K562 (cell line): ENCODE measurements around the gene HNRNPF. TPM values are rescaled to one million over a fixed set of nuclear protein-coding genes. Genes with fewer than 3 reads are reported as not detected.

Experiments used
- ATAC-seq: fragments of 200-7000 bp; cut with Tn5 transposase; 3 replicates; pipeline ENCODE4 v1.9.1; 2020; ENCODE audit warnings: moderate library complexity
- BruUV-seq: library from RNA; stranded (reverse); fragments of 400-500 nt; replicated peaks from 2 replicates; lab custom pipeline; 2021; lab: Mats Ljungman, UMichigan
- CTCF ChIA-PET: fragments of 300-600 bp; formaldehyde crosslinking; extraction: SDS; loops from one replicate; lab custom pipeline; 2021; ENCODE audit warnings: low intra/inter-chr PET ratio; lab: Yijun Ruan, JAX
- POLR2A ChIA-PET: fragments of 300-600, 350-650 bp; sonication (Branson Sonifier 250); formaldehyde crosslinking; extraction: SDS; loops from one replicate; lab custom pipeline; 2021; ENCODE audit warnings: antibody characterized with exemption, inconsistent platforms; lab: Yijun Ruan, JAX
- DNase-seq, 4 experiments: peaks; one replicate each; pipeline versions ENCODE4 v3.0.0 to v3.0.0-alpha.2; 2011 to 2018; ENCODE audit warnings: low spot score in 3 of 4, mixed read lengths in 3 of 4; ENCODE audit errors: extremely low read depth in 1 of 4
- FAIRE-seq: peaks from 2 replicates; lab custom pipeline; 2011; peaks lifted over from hg19 to GRCh38; lab: Jason Lieb, UNC
- H2AFZ ChIP-seq: 2 replicates; pipeline ENCODE4 v1.6.0; 2011; ENCODE audit warnings: low read depth, low read length, control low read depth, inconsistent platforms
- H3K27ac ChIP-seq: fragments of 200-600 bp; 3 replicates; pipeline ENCODE4 v1.8.0; 2011; ENCODE audit warnings: low read depth, mild to moderate bottlenecking, control low read depth, inconsistent platforms, low read length, moderate library complexity, mixed read lengths; ENCODE audit errors: extremely low read depth
- H3K27me3 ChIP-seq, 2 experiments: fragments of 300-600 bp in 1 of 2; 2 replicates in 1 of 2; 3 replicates in 1 of 2; pipeline versions ENCODE4 v1.6.0 to v1.8.0; 2011; ENCODE audit warnings: inconsistent platforms in 2 of 2, low read length in 2 of 2, mild to moderate bottlenecking in 1 of 2, mixed read lengths in 1 of 2, moderate library complexity in 1 of 2; ENCODE audit not compliant: control insufficient read depth in 2 of 2, insufficient read depth in 2 of 2
- H3K36me3 ChIP-seq: fragments of 300-600 bp; 3 replicates; pipeline ENCODE4 v1.8.0; 2011; ENCODE audit warnings: mild to moderate bottlenecking, low read length, inconsistent platforms; ENCODE audit not compliant: control insufficient read depth, insufficient read depth
- H3K4me1 ChIP-seq, 2 experiments: fragments of 200-600 bp in 1 of 2; replicated peaks in 1 of 2; 2 replicates in 1 of 2; 3 replicates in 1 of 2; pipeline versions ENCODE4 v1.5.1 to v1.8.0; 2011; ENCODE audit warnings: inconsistent platforms in 2 of 2, low read length in 2 of 2, mild to moderate bottlenecking in 1 of 2, mixed read lengths in 1 of 2, moderate library complexity in 1 of 2; ENCODE audit not compliant: control insufficient read depth in 2 of 2, insufficient read depth in 2 of 2
- H3K4me2 ChIP-seq: 2 replicates; pipeline ENCODE4 v1.6.1; 2011; ENCODE audit warnings: low read length, control low read depth, inconsistent platforms, mixed read lengths; ENCODE audit not compliant: insufficient read depth
- H3K4me3 ChIP-seq: fragments of 200-600 bp; sonication (generic), shearing (Covaris generic); 2 replicates; pipeline ENCODE4 v1.5.1; 2016; ENCODE audit warnings: control low read depth, inconsistent platforms
- H3K79me2 ChIP-seq: fragments of 200-600 bp; 3 replicates; pipeline ENCODE4 v1.8.0; 2011; ENCODE audit warnings: low read length, inconsistent platforms; ENCODE audit not compliant: control insufficient read depth, insufficient read depth
- H3K9ac ChIP-seq, 2 experiments: 2 replicates each; pipeline versions ENCODE4 v1.6.0 to v1.6.1; 2011; ENCODE audit warnings: low read depth in 2 of 2, low read length in 2 of 2, control low read depth in 1 of 2, inconsistent platforms in 1 of 2, mild to moderate bottlenecking in 1 of 2, mixed read lengths in 1 of 2; ENCODE audit not compliant: insufficient read depth in 1 of 2
- H3K9me1 ChIP-seq: one replicate; pipeline ENCODE4 v1.6.0; 2011; ENCODE audit warnings: inconsistent platforms, mild to moderate bottlenecking, low read length, moderate library complexity; ENCODE audit not compliant: control insufficient read depth, insufficient read depth
- H3K9me3 ChIP-seq: replicated peaks from 2 replicates; pipeline ENCODE4 v1.5.1; 2011; ENCODE audit warnings: low read depth, low read length, inconsistent platforms; ENCODE audit not compliant: control insufficient read depth, insufficient read depth
- H4K20me1 ChIP-seq: replicated peaks from 2 replicates; pipeline ENCODE4 v1.6.1; 2011; ENCODE audit warnings: low read length, inconsistent platforms, mixed read lengths; ENCODE audit not compliant: control insufficient read depth, insufficient read depth
- BCL6 ChIP-seq: fragments of 250-450 bp; sonication (Bioruptor Pico); IDR thresholded peaks from 2 replicates; pipeline ENCODE4 v1.4.0; 2020
- BHLHE40 ChIP-seq: IDR thresholded peaks from 2 replicates; pipeline ENCODE4 v1.6.1; 2011; ENCODE audit warnings: low read length, improper control_type of control experiment
- CBX3 ChIP-seq, 2 experiments: IDR thresholded peaks; 1 replicate in 1 of 2; 2 replicates in 1 of 2; pipeline ENCODE4 v1.6.1; 2012; ENCODE audit warnings: inconsistent platforms in 2 of 2, low read length in 2 of 2, borderline replicate concordance in 1 of 2, control low read depth in 1 of 2
- HMG20A ChIP-seq: fragments of 450-650 bp; formaldehyde crosslinking; conservative IDR thresholded peaks from 2 replicates; pipeline ENCODE4 v1.4.0; 2020; ENCODE audit warnings: mild to moderate bottlenecking, mixed read lengths
- IRF1 ChIP-seq: sonication (generic); formaldehyde crosslinking; IDR thresholded peaks from 2 replicates; pipeline ENCODE4 v1.8.0; 2022; ENCODE audit warnings: missing genetic modification reagents, mild to moderate bottlenecking, borderline replicate concordance
- MBD2 ChIP-seq: sonication (generic); IDR thresholded peaks from 2 replicates; pipeline ENCODE4 v1.6.1; 2016; ENCODE audit warnings: low read depth, borderline replicate concordance
- MIER1 ChIP-seq: fragments of 450-650 bp; IDR thresholded peaks from 2 replicates; pipeline ENCODE4 v1.6.1; 2016; ENCODE audit warnings: antibody characterized with exemption, mild to moderate bottlenecking, low read depth
- NFYB ChIP-seq: IDR thresholded peaks from 2 replicates; pipeline ENCODE4 v1.6.1; 2011; ENCODE audit warnings: mild to moderate bottlenecking, moderate library complexity; ENCODE audit not compliant: insufficient read length; ENCODE audit errors: extremely low read depth
- SMC3 ChIP-seq: conservative IDR thresholded peaks from 2 replicates; pipeline ENCODE4 v1.6.1; 2011; ENCODE audit warnings: low read depth, low read length, improper control_type of control experiment; ENCODE audit not compliant: insufficient read depth
- TAL1 ChIP-seq: fragments of 450-650 bp; IDR thresholded peaks from 2 replicates; pipeline ENCODE4 v1.6.1; 2016; ENCODE audit warnings: mild to moderate bottlenecking
- XRCC5 ChIP-seq: fragments of 200-400 bp; formaldehyde crosslinking; IDR thresholded peaks from 2 replicates; pipeline ENCODE4 v1.6.1; 2017; ENCODE audit warnings: low read depth, mild to moderate bottlenecking, low read length
- YY1 ChIP-seq, 3 experiments: IDR thresholded peaks; 2 replicates each; pipeline ENCODE4 v1.6.1; 2011; ENCODE audit warnings: low read length in 2 of 3, mild to moderate bottlenecking in 2 of 3, moderate library complexity in 2 of 3, borderline replicate concordance in 1 of 3, control low read depth in 1 of 3, low read depth in 1 of 3; ENCODE audit not compliant: insufficient read depth in 3 of 3, insufficient replicate concordance in 2 of 3, control insufficient read depth in 1 of 3, insufficient read length in 1 of 3; ENCODE audit errors: extremely low read depth in 1 of 3
- WGBS: fragments of 100-300 bp; shearing (Covaris generic); methylation state at CpG from one replicate; pipeline ENCODE4 v1.1.6; 2016; ENCODE audit warnings: low coverage, mixed read lengths; ENCODE audit not compliant: insufficient coverage; ENCODE audit errors: missing lambda C conversion rate; 5-methylcytosine and 5-hydroxymethylcytosine counted together
- in situ Hi-C: fragments of 300-500 bp; cut with MboI; formaldehyde crosslinking; loops from 4 replicates; pipeline ENCODE4 v1.15.0; 2018; ENCODE audit warnings: inconsistent platforms, mixed read lengths
- intact Hi-C: fragments of 100-400 bp; cut with micrococcal nuclease; formaldehyde crosslinking; loops from 2 replicates; pipeline ENCODE4 v1.14.2; 2022
- polyA plus RNA-seq, 8 experiments: library from polyadenylated mRNA; depleted of rRNA in 4 of 8; stranded (reverse) in 5 of 8; unstranded in 3 of 8; fragments of >200 nt; fragmentation: Nextera tagmentation in 2 of 8; fragmentation: Illumina TruSeq in 1 of 8; extraction: Ambion mirVana in 2 of 8; extraction: Trizol in 1 of 8; gene quantifications; 2 replicates each; pipeline versions ENCODE4 v1.2.1 to v1.2.3, GENCODE V29; 2011 to 2014; ENCODE audit warnings: inconsistent platforms in 1 of 8, missing spikeins in 1 of 8
- total RNA-seq, 7 experiments: library from RNA; depleted of rRNA in 6 of 7; stranded (reverse); fragments of >200 nt in 6 of 7; fragmentation: Illumina TruSeq in 2 of 7; extraction: Trizol in 2 of 7; gene quantifications; 2 replicates each; pipeline versions ENCODE4 v1.2.1 to v1.2.3, GENCODE V29; 2011 to 2021; ENCODE audit warnings: low replicate concordance in 1 of 7
- TF ChIP-seq, protein P1 (sequence below): sonication (generic); formaldehyde crosslinking; IDR thresholded peaks from 2 replicates; pipeline ENCODE4 v1.8.1; 2023; ENCODE audit warnings: mild to moderate bottlenecking, missing genetic modification reagents, moderate library complexity

HNRNPF gene
- total and polyA plus RNA-seq, 9 of the 15 experiments (the other 6 are each of a cell fraction or from before 2014, with no cell fraction given): 192 to 489 (median 416) TPM

DNA sequence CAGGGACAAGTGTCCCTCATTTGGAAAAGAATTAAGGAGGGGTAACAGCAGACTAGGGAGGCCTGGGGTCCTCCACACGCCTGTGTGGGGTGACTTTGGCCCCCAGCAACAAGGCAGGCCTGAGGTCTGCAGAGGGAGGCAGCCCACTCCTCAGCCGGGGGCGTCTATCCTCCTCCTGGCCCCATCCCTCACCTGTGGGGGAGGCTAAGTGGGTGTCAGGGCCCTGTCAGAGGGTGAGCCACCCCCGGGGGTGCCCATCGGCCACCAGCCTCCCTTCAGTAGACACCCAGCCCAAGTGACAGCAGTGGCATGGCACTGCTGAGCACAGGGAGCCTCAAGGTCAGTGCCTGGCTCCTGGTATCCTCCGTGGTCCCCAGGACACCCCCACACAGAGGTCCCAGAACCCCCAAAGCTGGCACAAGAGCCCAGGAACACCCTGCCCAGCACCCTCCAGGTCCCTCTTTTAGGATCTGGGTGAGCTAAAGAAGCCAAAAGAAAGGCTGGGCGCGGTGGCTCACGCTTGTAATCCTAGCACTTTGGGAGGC lies 38.2 kb downstream of the HNRNPF start (continued):
- TF ChIP-seq, protein P1, sequence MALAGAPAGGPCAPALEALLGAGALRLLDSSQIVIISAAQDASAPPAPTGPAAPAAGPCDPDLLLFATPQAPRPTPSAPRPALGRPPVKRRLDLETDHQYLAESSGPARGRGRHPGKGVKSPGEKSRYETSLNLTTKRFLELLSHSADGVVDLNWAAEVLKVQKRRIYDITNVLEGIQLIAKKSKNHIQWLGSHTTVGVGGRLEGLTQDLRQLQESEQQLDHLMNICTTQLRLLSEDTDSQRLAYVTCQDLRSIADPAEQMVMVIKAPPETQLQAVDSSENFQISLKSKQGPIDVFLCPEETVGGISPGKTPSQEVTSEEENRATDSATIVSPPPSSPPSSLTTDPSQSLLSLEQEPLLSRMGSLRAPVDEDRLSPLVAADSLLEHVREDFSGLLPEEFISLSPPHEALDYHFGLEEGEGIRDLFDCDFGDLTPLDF (CRISPR knock-in tag): no peak
- TF ChIP-seq CBX3 (IDR thresholded peaks at IDR 0.05; ENCODE audit: borderline replicate concordance in 1 of 2, low read length in 2 of 2) (no peak), IRF1 (CRISPR knock-in tag) (no peak), YY1 (IDR thresholded peaks at IDR 0.05; ENCODE audit: borderline replicate concordance in 1 of 3, control insufficient read depth in 1 of 3, extremely low read depth in 1 of 3, insufficient read depth in 3 of 3, insufficient read length in 1 of 3, insufficient replicate concordance in 2 of 3, low read depth in 1 of 3, low read length in 2 of 3) (no peak)
- TF ChIP-seq, all 486 proteins: peak for 0

DNA sequence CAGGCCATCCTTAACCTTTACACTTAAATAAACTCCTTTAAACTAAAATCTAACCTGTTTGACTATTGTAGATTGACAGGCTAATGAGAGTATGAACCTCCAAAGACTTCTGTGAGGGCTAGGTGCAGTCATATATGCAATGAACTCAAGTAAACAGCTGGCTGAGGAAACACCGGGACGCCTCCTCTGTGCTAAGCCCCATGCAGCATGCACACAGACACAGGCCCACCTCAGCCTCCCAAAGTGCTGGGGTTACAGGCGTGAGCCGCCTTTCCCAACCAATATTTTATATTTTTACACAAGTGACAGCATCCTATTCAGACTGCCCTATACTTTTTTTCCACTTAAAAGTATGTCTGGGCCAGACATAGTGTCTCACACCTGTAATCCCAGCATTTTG lies 39.1 kb downstream of the HNRNPF start:
- ATAC-seq: no peak
- no peaks in the 10 kb centered on the region for H3K36me3 ChIP-seq
- H3K27me3 ChIP-seq: peaks cover 0 to 22% of the 10 kb centered on the region in 2 experiments; a peak in 2 of 5 replicates
- POLR2A ChIA-PET: interaction anchor here (0.5 to 2.8 kb wide), 2 partner anchors 12 to 1796 kb away, joined by 3 to 20 read pairs; no protein-coding TSS in a partner anchor
- no peak for DNase-seq
- no peak overlapping the region for H3K4me2 ChIP-seq
- no peak for FAIRE-seq
- H3K4me3 ChIP-seq: no peak overlapping the region
- 56% methylated on average over 4 of the region's 4 CpGs for WGBS
- H3K9me1 ChIP-seq: no peaks in the 10 kb centered on the region
- H3K79me2 ChIP-seq: no peaks in the 10 kb centered on the region
- peaks cover 0 to 11% of the 10 kb centered on the region in 2 experiments; a peak in 2 of 5 replicates for H3K4me1 ChIP-seq
- in situ Hi-C loops: no loop called here
- TF ChIP-seq NFYB (no peak), MBD2 (no peak), MIER1 (no peak), XRCC5 (no peak), IRF1 (CRISPR knock-in tag) (no peak), BCL6 (CRISPR knock-in tag) (no peak), SMC3 (no peak), HMG20A (no peak), TAL1 (no peak), BHLHE40 (no peak)
- TF ChIP-seq, all 486 proteins: peak for 0
- no peak overlapping the region for H2AFZ ChIP-seq
- H4K20me1 ChIP-seq: no peaks in the 10 kb centered on the region
- intact Hi-C loops: no loop called here
- no peaks in the 10 kb centered on the region for H3K9me3 ChIP-seq
- no TSS peak for BruUV-seq
- H3K27ac ChIP-seq: no peak overlapping the region
- no peak overlapping the region for H3K9ac ChIP-seq
- CTCF ChIA-PET: no interaction called here
